ENCODE results near the gene ABCG1. TPM values are rescaled to one million over a fixed set of nuclear protein-coding genes. Genes with fewer than 3 reads are reported as not detected.

ABCG1 gene
- total and polyA plus RNA-seq, 2 donors (not counting 3 experiments of a cell fraction or from before 2014, with no cell fraction given), result 6.7 to 19.6 TPM

DNA sequence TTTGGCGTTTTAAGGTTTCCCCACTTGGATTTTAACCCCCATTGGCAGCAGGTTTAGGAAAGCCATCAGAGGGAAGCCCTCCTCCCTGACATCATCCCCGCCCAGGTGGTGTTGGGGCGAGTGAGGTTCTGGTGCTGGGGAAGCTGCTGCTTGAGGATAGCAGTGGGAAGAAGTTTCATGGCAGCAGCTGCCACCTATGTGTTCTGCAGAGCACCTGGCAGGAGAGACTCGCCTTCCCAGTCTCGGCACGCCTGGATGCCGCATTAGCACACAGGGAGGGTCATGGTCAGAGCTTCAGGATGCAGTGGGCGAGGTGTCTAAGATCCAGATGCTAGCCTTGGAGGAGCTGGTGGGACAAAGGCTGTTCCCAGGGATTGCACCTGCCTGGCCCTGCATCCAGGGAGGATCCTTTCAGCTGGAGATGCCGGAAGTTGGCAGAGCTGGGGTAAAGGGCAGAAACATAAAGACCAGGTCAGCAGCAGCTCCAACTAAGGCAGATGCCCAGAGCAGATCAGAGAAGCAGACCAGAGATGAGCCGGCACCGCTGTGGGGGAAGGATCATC lies 33.9 kb downstream of the ABCG1 start:
- no TSS peak for BruUV-seq (replicated peaks)
- ChIA-PET CTCF (interaction anchor here (0.7 to 2.1 kb wide), 4 partner anchors 9 to 107 kb away, joined by 3 to 7 read pairs (median 4); no protein-coding TSS in a partner anchor), POLR2A (interaction anchor here (0.6 kb wide), 1 partner anchor 81 kb away, joined by 7 read pairs; no protein-coding TSS in a partner anchor)
- DNase-seq (ENCODE audit: low read depth, low spot score), result no peak
- no peak for FAIRE-seq
- Histone ChIP-seq H3K9me1 (replicated peaks; ENCODE audit: control insufficient read depth, extremely low read depth, insufficient read depth, low read length) (no peaks in the 10 kb centered on the region), H3K4me2 (ENCODE audit: insufficient read depth, low read length) (no peak overlapping the region), H3K9me3 (replicated peaks; ENCODE audit: control insufficient read depth, insufficient read depth, low read length) (no peaks in the 10 kb centered on the region), H3K9ac (replicated peaks; ENCODE audit: extremely low read depth, insufficient read depth, low read length) (no peak overlapping the region), H3K27me3 (ENCODE audit: control insufficient read depth in 2 of 2, insufficient read depth in 2 of 2, low read length in 2 of 2) (no peaks in the 10 kb centered on the region), H3K4me3 (replicated peaks in 1 of 3; ENCODE audit: insufficient read depth in 1 of 3, low read depth in 1 of 3, low read length in 3 of 3) (no peak overlapping the region), H4K20me1 (replicated peaks; ENCODE audit: control insufficient read depth, extremely low read depth, insufficient read depth, low read length) (no peaks in the 10 kb centered on the region), H3K36me3 (ENCODE audit: control insufficient read depth in 2 of 2, extremely low read depth in 1 of 2, insufficient read depth in 2 of 2, low read length in 2 of 2) (no peaks in the 10 kb centered on the region), H3K79me2 (ENCODE audit: control insufficient read depth, insufficient read depth, low read length) (no peaks in the 10 kb centered on the region), H2AFZ (ENCODE audit: low read depth, low read length) (no peak overlapping the region), H3K27ac (ENCODE audit: insufficient read depth, low read depth, low read length) (no peak overlapping the region), H3K4me1 (ENCODE audit: control insufficient read depth, extremely low read depth, insufficient read depth, low read length) (no peaks in the 10 kb centered on the region)
- intact Hi-C loops (cut with micrococcal nuclease) (no loop called here), dilution Hi-C loops (cut with MboI; ENCODE audit: extremely low pct_ligation_motif_present, low sequenced_read_pairs) (no loop called here)
- TF ChIP-seq, protein P1, sequence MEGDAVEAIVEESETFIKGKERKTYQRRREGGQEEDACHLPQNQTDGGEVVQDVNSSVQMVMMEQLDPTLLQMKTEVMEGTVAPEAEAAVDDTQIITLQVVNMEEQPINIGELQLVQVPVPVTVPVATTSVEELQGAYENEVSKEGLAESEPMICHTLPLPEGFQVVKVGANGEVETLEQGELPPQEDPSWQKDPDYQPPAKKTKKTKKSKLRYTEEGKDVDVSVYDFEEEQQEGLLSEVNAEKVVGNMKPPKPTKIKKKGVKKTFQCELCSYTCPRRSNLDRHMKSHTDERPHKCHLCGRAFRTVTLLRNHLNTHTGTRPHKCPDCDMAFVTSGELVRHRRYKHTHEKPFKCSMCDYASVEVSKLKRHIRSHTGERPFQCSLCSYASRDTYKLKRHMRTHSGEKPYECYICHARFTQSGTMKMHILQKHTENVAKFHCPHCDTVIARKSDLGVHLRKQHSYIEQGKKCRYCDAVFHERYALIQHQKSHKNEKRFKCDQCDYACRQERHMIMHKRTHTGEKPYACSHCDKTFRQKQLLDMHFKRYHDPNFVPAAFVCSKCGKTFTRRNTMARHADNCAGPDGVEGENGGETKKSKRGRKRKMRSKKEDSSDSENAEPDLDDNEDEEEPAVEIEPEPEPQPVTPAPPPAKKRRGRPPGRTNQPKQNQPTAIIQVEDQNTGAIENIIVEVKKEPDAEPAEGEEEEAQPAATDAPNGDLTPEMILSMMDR (IDR thresholded peaks at IDR 0.05; ENCODE audit: extremely low read depth in 1 of 2, insufficient read depth in 1 of 2, low read depth in 1 of 2, low read length in 2 of 2), result no peak
- no peak for TF ChIP-seq GATA2 (IDR thresholded peaks at IDR 0.05; ENCODE audit: insufficient read depth, insufficient read length, low read depth, low read length)
- TF ChIP-seq, protein P2, sequence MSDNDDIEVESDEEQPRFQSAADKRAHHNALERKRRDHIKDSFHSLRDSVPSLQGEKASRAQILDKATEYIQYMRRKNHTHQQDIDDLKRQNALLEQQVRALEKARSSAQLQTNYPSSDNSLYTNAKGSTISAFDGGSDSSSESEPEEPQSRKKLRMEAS (IDR thresholded peaks at IDR 0.05; ENCODE audit: insufficient read depth, insufficient read length), result no peak

DNA sequence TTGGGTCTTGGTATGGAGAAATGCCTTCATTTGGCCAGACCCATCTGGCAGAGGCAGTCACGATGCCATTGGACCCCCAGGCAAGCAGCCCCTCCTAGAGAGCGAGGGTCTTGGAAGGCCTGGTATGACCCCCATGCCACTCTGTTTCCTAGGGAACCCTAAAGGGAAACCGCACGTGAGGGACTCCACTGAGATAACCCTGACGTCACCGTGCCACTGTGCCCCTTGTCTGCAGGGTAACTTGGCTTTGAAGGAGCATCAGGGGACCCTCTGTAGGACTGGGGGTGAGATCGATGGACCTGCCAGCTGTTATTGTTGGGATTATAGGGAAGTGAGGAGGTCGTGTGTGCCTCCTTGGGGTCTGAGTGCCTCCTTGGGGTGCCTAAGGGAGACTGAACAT lies 34.5 kb downstream of the ABCG1 start:
- dilution Hi-C loops (cut with MboI; ENCODE audit: extremely low pct_ligation_motif_present, low sequenced_read_pairs), result no loop called here
- Histone ChIP-seq H3K4me3 (replicated peaks in 1 of 3; ENCODE audit: insufficient read depth in 1 of 3, low read depth in 1 of 3, low read length in 3 of 3) (no peak overlapping the region), H3K4me1 (ENCODE audit: control insufficient read depth, extremely low read depth, insufficient read depth, low read length) (no peaks in the 10 kb centered on the region), H3K79me2 (ENCODE audit: control insufficient read depth, insufficient read depth, low read length) (no peaks in the 10 kb centered on the region), H3K4me2 (ENCODE audit: insufficient read depth, low read length) (no peak overlapping the region), H2AFZ (ENCODE audit: low read depth, low read length) (no peak overlapping the region), H3K36me3 (ENCODE audit: control insufficient read depth in 2 of 2, extremely low read depth in 1 of 2, insufficient read depth in 2 of 2, low read length in 2 of 2) (no peaks in the 10 kb centered on the region), H3K9me1 (replicated peaks; ENCODE audit: control insufficient read depth, extremely low read depth, insufficient read depth, low read length) (no peaks in the 10 kb centered on the region), H3K9me3 (replicated peaks; ENCODE audit: control insufficient read depth, insufficient read depth, low read length) (no peaks in the 10 kb centered on the region), H4K20me1 (replicated peaks; ENCODE audit: control insufficient read depth, extremely low read depth, insufficient read depth, low read length) (no peaks in the 10 kb centered on the region), H3K27ac (ENCODE audit: insufficient read depth, low read depth, low read length) (no peak overlapping the region), H3K27me3 (ENCODE audit: control insufficient read depth in 2 of 2, insufficient read depth in 2 of 2, low read length in 2 of 2) (no peaks in the 10 kb centered on the region), H3K9ac (replicated peaks; ENCODE audit: extremely low read depth, insufficient read depth, low read length) (no peak overlapping the region)
- DNase-seq (ENCODE audit: low read depth, low spot score), result no peak
- POLR2A ChIA-PET, result no interaction called here
- no TSS peak for BruUV-seq (replicated peaks)
- intact Hi-C loops (cut with micrococcal nuclease), result no loop called here
- CTCF ChIA-PET, result interaction anchor here (1.8 to 2.1 kb wide), 2 partner anchors 106 to 108 kb away, joined by 6 to 7 read pairs; no protein-coding TSS in a partner anchor
- TF ChIP-seq MYC (IDR thresholded peaks at IDR 0.05; ENCODE audit: low read depth, low read length) (no peak), JUN (IDR thresholded peaks at IDR 0.05; ENCODE audit: borderline replicate concordance, insufficient read depth, insufficient read length, low read depth) (no peak), POLR2AphosphoS5 (IDR thresholded peaks at IDR 0.05; ENCODE audit: insufficient read depth, low read depth, low read length) (no peak), GATA2 (IDR thresholded peaks at IDR 0.05; ENCODE audit: insufficient read depth, insufficient read length, low read depth, low read length) (no peak), EZH2 (IDR thresholded peaks at IDR 0.05; ENCODE audit: borderline replicate concordance, low read depth, low read length, severe bottlenecking) (no peak), POLR2A (IDR thresholded peaks at IDR 0.05; ENCODE audit: low read depth, low read length) (no peak), FOS (IDR thresholded peaks at IDR 0.05; ENCODE audit: borderline replicate concordance, insufficient read depth, low read length) (no peak)
- TF ChIP-seq, protein P2 (IDR thresholded peaks at IDR 0.05; ENCODE audit: insufficient read depth, insufficient read length), result no peak
- TF ChIP-seq, protein P1 (IDR thresholded peaks at IDR 0.05; ENCODE audit: extremely low read depth in 1 of 2, insufficient read depth in 1 of 2, low read depth in 1 of 2, low read length in 2 of 2), result no peak
- FAIRE-seq, result no peak

Measured in endothelial cell of umbilical vein (primary cell).